Measurements from ENCODE around the gene COL27A1. TPM values are rescaled to one million over a fixed set of nuclear protein-coding genes. Genes with fewer than 3 reads are reported as not detected.
"Not testable (repeated sequence)": the region's sequence is repeated elsewhere in the genome, so short reads cannot be mapped to it uniquely, and the experiment has no call there.

The COL27A1 gene
- polyA plus RNA-seq, 4 donors: 31.8 to 52.3 (median 39.3) TPM

DNA sequence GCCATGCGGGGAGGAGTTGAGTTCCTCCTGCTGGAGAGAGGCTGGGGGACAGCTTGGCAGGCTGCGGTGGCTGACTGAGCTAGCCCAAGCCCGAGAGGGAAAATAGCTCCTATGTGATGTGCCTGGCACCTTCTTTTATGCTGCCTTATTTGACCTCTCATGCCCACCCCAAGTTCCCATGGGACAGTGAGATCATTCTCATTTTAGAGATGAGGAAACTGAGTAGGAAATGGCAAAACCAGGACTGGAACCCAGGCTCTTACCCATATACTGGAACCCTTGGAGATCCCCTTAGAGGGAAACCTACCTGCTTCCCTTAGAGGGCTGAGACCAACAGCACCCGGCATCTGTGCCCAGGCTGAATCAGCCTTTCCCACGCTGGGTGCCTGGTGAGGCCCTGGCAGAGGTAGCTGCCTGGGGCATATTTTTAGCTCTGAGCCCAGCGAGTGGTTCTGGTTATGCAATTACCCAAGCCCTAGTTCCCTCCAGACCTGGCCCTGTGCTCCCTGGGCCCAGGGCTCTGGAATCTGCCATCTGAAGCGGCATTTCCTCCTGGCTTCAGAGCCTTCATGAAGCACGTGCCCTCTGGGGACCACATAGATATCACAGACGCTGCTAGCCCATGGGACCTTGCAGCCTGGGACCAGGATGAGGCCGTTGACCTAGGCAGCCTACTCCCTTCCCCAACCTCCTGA lies 23.6 kb downstream of the COL27A1 start:
- no peak for DNase-seq (ENCODE audit: low read depth in 4 of 4, low spot score in 3 of 4)

DNA sequence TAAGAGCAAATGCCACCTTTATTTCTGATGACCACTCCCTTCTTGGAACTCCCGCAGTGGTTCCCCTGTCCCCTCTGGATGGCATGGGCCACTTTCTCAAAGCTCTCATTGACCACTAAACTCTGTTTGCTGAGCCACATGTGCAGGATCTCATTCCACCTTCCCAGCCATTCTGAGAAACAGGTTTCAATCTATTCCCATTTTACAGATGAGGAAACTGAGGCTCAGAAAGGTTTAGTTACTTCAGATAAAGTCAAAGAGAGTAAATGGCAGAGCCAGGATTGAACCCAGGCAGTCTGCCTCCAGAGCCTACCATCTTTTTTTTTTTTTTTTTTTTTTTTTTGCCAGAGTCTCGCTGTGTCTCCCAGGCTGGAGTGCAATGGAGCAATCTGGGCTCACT lies 24.2 kb downstream of the COL27A1 start:
- DNase-seq (ENCODE audit: low read depth in 4 of 4, low spot score in 3 of 4): no peak

DNA sequence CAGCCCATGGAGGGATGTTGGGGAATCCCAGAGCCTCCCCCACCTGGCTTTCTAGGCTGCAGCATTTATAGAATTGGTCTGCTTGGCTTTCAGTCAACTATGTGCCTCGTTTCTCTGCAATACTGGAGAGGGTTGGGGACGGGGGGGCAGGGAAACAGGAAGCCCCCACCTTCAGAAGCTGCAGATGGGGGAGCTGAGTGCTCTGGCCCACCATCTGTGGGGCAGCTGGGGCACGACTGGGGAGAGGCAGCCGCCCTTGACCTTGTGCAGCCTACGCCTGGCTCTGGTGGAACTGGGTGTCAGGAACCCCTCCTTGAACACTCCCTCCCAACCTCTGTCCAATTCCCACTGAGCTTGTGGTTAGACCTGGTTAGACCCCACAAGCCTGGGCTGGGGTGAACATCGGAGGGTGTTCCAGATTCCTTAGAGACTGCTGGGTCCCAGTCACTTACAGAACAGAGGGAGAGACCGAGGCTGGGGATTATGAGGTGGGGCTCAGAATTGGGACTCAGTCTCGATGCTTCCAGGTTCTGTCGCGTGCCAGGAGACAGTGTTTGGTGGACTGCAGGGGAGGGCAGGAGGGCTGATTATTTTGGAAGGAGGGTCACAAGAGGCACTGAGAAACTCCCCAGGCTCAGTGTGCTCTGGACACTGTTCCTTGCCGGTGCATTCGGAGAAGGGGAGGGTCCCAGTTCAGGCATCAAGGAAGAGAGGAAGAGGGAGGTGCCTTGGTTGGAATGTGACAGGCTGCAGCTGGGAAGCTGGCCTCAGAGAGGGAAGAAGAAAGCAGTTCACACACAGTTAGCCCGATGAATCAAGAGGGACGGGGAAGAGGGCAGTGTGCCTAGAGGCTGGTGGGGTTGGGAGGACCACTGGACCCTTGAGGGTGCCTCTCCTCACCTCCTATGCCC lies 25.6 kb downstream of the COL27A1 start:
- no peak for DNase-seq (ENCODE audit: low read depth in 4 of 4, low spot score in 3 of 4)

DNA sequence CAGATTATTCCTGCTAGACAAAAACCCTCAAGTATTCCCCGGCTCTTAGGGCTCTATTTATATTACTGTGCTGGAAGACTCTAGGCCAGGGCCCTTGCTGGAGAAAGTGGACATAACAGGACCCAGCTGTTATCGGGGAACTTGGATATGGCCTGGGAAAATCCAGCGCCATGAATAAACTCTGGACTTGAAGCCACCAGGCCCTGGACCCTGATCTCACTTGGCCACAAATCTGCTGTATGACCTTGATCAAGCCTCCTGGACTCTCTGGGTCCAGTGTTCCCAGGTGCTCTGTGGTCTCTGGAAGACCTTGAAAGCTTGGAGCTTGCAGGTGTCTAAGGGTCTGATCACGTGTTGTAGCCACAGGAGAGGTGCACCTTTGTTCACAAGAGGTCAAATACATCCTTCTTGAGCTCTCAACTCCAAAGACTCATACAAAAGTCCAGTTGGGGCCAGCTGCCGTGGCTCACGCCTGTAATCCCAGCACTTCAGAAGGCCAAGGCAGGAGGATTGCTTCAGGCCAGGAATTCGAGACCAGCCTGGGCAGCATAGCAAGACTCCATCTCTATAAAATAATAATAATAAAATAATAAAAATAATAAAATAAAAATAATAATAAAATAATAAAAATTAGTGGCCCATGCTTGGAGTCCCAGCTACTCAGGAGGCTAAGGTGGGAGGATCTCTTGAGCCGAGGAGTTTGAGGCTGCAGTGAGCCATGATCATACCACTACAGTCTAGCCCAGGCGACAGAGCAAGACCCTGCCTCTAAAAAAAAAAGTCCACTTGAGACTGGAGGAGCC lies 26.5 kb downstream of the COL27A1 start:
- DNase-seq (ENCODE audit: low read depth in 4 of 4, low spot score in 3 of 4): no peak

DNA sequence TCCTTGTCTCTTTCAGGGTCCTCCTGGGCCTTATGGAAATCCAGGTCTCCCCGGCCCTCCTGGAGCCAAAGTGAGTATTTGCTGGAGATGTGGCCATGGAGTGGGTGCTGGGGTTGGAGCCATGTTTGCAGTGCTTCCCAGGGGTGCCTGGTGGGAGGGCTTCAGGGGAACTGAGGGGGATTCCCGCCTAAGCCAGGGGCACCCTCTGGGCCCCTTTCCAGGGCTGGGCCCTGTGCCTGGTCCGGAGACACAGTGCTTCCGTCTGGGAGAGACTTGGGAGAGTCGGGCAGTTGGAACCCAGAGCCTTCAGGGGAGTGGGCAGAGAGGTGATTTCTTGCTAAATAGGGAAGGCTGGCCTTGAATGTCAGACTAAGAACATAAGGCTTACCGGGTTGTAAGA lies 27.7 kb downstream of the COL27A1 start:
- DNase-seq (ENCODE audit: low read depth in 4 of 4, low spot score in 3 of 4): no peak

DNA sequence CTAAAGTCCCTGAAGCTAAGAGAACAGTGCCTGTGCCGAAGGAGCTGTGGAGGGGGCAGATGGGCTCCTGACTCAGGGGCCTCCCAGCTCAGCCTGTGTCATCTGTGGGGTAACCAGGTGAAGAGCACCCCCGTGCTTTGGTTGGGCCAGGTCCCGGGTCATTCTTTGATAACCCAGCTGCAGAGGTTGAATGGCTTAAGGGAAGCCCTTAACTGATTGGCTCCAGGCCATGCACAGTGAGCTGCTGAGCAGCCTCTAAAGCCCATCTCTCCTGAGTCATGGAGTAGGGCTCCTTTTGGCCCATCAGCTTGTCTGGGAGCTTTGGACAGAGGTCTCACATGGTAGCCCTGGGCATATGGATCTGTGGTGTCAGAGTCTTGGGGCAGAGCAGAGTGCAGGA lies 28.7 kb downstream of the COL27A1 start:
- DNase-seq (ENCODE audit: low read depth in 4 of 4, low spot score in 3 of 4): no peak

DNA sequence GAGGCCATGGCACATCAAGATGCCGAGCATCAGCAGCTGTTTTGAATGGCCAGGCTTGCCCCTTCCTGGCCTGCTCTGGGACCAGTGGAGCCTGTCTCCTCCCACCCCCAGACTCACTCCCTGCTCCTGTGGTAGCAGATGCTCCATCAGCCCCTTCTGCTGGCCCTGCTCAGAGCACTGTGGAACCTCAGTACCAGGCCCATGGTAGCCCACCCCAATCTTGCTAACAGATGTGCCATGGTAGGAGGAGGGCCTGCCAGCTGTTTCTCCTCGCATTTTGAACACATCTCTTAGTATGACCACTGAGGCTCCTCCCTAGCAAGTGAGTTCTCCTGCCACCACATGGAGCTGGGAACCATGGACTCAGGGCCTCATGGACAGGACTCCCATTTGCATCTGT lies 29.5 kb downstream of the COL27A1 start:
- DNase-seq (ENCODE audit: low read depth in 4 of 4, low spot score in 3 of 4): no peak

DNA sequence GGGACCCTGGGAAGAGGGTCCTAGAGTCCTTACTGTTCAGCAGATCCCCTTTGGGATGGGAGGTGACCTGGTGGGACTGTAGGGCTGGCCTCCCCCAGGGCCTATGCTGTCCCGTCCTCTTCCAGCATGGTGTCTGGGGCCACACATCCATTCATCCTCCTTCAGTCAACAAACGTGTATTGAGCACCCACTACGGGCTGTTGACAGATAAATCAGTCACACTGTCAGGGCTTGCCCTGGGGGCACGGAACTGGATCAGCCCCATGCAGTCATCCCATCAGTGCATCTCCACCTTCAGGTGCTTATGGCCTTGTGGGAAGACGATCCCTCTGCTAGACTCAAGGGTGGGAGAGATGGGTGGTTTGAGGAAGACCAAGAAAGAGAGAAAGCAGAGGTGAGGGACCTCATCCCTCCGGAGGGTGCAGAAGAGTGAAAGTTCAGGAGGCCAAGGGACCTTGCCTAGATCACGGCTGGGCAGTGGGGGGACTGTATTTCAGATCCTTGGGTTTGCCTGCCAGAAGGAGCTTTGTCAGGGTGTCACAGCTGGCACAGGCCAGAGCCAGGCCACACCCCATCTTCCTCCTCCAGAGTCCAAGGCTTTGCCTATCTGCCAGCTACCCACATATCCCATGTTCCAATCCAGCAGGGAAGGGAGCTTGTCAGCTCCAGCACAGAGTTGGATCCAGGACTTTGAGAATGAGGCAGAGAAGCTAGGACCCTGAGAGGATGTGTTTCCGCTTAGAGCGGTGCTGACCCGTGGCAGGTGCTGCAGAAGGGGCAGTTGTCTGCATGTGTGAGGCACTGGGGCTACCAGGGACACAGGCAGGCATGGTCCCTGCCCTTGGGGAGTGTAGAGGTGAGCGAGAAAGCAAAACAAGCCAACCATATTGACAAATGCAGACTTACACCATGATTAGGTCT lies 30.5 kb downstream of the COL27A1 start:
- DNase-seq (ENCODE audit: low read depth in 4 of 4, low spot score in 3 of 4): no peak

DNA sequence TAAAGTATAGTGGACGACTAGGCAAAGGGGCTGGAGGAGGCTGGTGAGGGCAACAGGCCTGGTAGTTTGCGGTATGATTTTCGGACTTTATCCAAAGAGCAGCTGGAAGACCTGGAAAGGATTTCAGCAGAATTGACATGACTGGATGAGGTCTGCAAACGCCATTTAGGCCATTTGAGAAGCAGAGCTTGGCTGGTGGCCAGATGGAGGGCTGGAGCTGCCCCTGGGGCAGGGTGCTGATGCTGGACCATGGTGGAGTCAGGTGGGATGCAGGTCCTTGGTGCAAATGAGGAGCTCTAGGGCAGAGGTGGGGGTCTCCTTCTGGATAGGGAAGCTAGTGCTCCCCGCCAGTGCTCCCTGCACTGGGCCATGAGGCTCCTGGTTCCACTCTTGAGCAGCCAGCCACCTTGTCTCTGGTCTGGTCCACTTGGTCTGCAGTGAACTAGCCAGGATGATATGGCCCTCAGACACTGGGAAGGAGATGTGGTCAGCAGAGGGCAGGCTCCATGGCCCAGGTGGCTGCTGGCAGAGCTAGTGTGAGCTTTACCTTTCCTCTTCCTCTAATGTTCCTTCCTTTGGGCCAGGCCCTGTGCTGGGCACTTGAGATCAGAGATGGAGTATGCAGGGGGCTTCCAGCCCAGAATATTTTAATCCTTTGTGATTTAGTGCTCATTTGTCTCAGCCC lies 31.4 kb downstream of the COL27A1 start:
- DNase-seq (ENCODE audit: low read depth in 4 of 4, low spot score in 3 of 4): no peak

DNA sequence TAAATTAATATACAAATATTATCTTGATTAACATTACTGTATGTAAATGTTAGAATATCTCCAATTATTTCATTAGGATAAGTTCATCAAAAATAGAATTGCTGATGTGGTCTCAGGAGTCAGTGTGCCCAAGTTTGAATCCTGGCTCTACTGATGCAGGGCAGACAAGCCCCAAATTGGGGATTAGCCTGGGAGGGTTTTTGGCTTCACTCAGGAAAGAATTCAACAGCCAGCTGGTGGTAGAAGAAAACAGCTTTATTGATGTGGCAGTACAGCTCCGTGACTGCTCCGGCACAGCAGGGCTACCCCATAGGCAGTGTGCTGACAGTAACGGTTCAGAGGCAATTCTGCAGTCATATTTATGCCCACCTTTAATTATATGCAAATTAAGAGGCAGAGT lies 32.5 kb downstream of the COL27A1 start:
- no peak for DNase-seq (ENCODE audit: low read depth in 4 of 4, low spot score in 3 of 4)

DNA sequence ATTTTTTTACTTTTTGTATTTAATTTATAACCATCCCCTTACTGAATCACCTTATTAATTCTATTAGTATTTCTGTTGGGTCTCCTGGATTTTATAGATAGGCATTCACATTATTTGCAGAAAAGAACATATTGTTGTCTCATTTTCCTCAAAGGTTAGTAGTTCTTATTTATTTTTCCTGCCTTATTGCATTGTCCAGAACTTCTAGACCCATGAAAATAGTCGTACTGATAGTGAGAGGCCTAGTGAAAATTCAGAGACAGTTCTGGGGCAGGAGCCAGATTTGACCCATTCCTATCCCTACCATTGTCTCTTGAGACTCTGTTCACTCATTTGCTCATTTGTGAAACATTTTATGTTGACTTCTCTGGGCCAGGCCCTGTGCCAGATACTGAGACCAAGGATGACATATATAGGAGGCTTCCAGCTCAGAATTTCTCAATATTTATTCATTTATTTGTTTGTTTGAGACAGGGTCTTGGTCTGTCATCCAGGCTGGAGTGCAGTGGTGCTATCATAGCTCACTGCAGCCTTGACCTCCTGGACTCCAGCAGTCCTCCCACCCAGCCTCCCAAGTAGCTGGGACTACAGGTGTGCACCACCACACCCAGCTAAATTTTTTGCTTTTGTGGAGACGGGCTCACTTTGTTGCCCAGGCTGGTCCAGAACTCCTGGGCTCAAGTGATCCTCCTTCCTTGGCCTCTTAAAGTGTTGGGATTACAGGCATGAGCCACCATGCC lies 34.7 kb downstream of the COL27A1 start:
- no peak for DNase-seq (ENCODE audit: low read depth in 4 of 4, low spot score in 3 of 4)

DNA sequence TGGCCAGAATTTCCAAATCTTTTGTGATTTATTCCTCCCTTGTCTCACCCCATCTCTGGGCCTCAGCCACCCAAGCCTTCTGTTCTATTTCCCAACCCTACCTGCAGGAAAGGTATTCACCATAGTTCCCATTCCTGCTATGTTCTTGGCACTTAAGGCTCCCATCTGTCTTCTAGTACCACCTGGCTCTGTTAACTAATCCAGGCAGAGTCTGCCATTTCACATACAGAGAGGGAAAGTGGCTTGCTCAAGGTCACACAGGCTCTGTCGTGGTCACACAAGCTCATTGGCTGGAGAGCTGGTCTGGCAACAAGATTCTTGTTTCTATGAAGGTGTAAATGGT lies 35.2 kb downstream of the COL27A1 start:
- no peak for DNase-seq (ENCODE audit: low read depth in 4 of 4, low spot score in 3 of 4)

DNA sequence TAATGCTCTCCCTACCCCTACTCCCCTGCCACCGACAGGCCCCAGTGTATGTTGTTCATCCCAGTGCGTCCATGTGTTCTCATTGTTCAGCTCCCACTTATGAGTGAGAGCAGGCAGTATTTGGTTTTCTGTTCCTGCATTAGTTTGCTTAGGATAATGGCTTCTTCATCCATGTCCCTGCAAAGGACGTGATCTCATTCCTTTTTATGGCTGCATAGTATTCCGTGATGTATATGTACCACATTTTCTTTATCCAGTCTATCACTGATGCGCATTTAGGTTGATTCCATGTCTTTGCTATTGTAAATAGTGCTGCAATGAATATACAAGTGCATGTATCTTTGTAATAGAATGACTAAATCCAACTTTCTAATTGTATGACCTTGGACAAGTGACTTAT lies 36.1 kb downstream of the COL27A1 start:
- DNase-seq (ENCODE audit: low read depth in 4 of 4, low spot score in 3 of 4): not testable (repeated sequence)

DNA sequence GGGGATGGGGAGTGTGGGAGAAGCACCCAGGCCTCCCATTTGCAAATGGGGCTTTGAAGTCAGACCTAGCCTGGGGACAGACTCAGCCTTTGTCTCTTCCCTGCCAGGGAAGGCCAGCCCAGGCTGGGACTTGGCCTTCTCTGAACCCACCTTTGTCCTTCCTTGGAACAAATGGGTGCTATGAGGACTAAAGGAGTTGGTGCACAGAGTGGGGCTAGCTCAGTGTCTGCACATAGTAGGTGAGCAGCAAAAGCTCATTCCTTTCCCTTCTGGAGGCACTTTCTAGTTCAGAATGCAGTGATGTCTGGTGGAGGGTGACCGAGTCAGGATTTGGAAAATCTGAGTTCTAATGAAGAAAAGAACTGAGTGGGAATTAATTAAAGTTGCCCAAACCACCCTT lies 37.2 kb downstream of the COL27A1 start:
- DNase-seq (ENCODE audit: low read depth in 4 of 4, low spot score in 3 of 4): no peak

DNA sequence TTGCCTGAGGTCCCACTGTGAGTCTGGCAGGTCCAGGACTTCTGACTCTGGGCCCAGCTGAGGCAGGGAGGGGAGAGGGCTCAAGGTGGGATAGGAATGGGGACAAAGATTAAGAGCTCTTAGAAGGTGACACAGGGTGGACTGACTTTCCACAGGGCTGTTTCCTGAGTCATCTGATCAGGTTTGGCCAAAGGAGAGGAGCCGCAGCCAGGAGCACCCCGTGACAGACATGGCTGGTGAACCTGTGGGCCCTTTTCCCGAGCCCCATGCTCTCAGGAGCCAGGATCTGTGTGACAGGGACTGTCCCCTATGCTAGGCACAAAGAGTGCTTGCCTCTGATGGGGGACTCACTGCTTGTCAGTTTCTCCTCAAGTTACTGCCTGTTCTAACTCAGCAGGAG lies 37.8 kb downstream of the COL27A1 start:
- no peak for DNase-seq (ENCODE audit: low read depth in 4 of 4, low spot score in 3 of 4)

DNA sequence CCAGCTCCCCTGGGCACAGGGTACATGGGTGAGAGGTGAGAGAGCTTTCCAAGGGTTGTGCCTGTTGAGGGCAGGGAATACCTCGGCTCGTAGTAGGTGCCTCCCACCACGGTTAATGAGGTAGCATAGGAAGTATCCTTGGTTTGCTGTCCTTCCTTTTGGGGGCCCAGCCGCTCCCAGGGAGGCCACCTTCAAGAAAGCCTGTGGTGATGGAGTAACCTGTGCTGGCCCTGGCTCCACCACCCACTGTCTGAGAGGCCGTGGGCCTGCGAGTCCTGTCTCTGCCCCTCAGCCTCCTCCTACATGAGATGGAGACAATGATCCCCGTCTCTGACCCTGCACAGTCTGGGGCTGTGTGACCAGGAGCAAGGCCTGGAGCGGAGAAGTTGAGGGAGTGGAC lies 40.8 kb downstream of the COL27A1 start:
- DNase-seq (ENCODE audit: low read depth in 4 of 4, low spot score in 3 of 4): no peak

DNA sequence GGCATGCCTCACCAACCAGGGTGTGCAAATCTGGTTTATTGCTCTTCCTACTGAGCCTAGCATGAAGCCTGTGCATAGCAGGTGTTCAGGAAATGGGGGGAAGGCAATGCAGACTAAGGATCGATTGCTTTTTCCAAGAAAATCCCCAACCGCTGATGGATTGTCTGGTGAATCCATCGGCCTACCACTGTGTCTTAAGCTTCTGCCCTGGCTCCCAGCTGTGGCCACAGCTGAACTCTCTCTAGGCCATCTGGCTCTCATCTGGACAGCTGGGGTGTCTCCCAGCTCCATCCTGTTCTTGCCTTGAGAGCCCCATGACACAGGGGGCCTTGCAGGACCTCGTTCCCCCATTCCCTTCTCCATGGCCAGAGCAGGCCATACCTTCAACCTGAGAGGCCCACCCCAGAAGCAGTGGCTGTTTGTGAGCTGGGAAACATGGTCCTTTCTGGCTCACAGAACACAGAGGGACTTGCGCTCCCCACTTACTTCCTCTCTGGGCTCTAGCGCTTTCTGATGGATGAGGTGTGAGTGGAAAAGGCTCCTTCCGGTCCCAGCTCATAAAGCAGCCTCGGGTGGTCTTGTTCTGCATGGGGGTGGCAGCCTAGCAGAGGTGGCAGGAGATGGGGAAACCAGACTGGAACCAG lies 41.8 kb downstream of the COL27A1 start:
- DNase-seq (ENCODE audit: low read depth in 4 of 4, low spot score in 3 of 4): no peak

DNA sequence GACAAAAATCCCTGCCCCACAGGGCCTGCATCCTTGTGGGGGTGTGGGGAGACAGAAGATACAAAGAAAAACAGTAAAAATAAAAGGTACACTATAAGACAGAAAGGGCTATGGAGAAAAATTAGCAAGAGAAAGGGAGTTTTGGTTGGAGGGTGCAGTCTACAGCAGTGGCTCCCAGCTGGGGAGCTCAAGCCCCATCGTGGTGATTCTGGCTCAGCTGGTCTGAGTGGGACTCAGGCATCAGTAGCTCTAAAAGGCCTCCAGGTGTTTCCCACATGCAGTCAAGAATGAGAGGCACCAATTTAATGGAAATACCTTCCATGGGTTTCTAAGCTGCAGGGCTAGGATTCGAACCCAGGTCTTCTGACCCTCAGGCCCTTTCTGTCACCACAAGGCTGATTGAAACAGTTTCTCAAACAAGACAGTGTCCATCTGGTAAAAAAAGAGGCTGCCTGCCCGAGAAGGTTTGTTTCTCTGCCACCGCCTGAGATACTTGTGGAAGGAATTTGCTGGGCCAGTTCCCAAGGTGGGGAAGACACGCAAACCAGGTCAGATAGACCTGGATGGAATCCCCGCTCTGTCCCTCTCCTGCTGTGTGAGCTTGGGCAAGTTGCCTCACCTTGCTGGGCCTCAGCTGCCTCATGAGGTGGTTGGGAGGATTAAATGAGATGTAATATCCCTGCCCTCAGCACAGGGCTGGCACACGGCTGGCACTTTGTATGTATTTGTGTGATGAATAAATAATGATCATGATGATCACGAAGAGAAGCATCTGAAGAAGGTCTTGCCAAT lies 43.1 kb downstream of the COL27A1 start:
- no peak for DNase-seq (ENCODE audit: low read depth in 4 of 4, low spot score in 3 of 4)
